ENCODE data around the gene RGS6.

RGS6 gene

GRCh38 chr14:71947947-71948500 lies 15.8 kb downstream of the RGS6 start:
- no peak for DNase-seq

- no peak for DNase-seq
Observed at GRCh38 chr14:71952381-71953363, 20.4 kb downstream of the RGS6 start.

GRCh38 chr14:71956920-71957563 lies 24.8 kb downstream of the RGS6 start:
- no peak for DNase-seq

GRCh38 chr14:71959055-71959454 lies 26.8 kb downstream of the RGS6 start:
- DNase-seq, result no peak

- DNase-seq, result no peak
Observed at GRCh38 chr14:71960494-71961353, 28.5 kb downstream of the RGS6 start.

GRCh38 chr14:71961972-71962371 lies 29.7 kb downstream of the RGS6 start:
- DNase-seq, result no peak

GRCh38 chr14:71964716-71965115 lies 32.5 kb downstream of the RGS6 start:
- DNase-seq, result no peak

GRCh38 chr14:71966528-71966927 lies 34.3 kb downstream of the RGS6 start:
- no peak for DNase-seq

- DNase-seq, result no peak
Observed at GRCh38 chr14:71967704-71968103, 35.5 kb downstream of the RGS6 start.

- no peak for DNase-seq
Observed at GRCh38 chr14:71970272-71970671, 38.0 kb downstream of the RGS6 start.

GRCh38 chr14:71985538-71986189 lies 53.4 kb downstream of the RGS6 start:
- DNase-seq, result no peak

- DNase-seq, result no peak
Observed at GRCh38 chr14:71988476-71988875, 56.2 kb downstream of the RGS6 start.

GRCh38 chr14:71988939-71989338 lies 56.7 kb downstream of the RGS6 start:
- DNase-seq, result no peak

GRCh38 chr14:71994416-71994815 lies 62.2 kb downstream of the RGS6 start:
- DNase-seq, result no peak

- DNase-seq, result no peak
Observed at GRCh38 chr14:71995741-71996140, 63.5 kb downstream of the RGS6 start.

GRCh38 chr14:71996610-71997009 lies 64.4 kb downstream of the RGS6 start:
- DNase-seq, result no peak

- no peak for DNase-seq
Observed at GRCh38 chr14:72000907-72001306, 68.7 kb downstream of the RGS6 start.

GRCh38 chr14:72002731-72003130 lies 70.5 kb downstream of the RGS6 start:
- DNase-seq, result no peak

GRCh38 chr14:72008666-72009065 lies 76.4 kb downstream of the RGS6 start:
- DNase-seq, result no peak

GRCh38 chr14:72010474-72010873 lies 78.2 kb downstream of the RGS6 start:
- no peak for DNase-seq

GRCh38 chr14:72013721-72014345 lies 81.6 kb downstream of the RGS6 start:
- no peak for DNase-seq

- no peak for DNase-seq
Observed at GRCh38 chr14:72014486-72014885, 82.3 kb downstream of the RGS6 start.

Measured in CD4-positive, alpha-beta T cell treated with Interleukin-4 for 4 hours (primary cell).